ENCODE data around the gene SPATA2L. TPM values are rescaled to one million over a fixed set of nuclear protein-coding genes. Genes with fewer than 3 reads are reported as not detected.

SPATA2L gene
- total and polyA plus RNA-seq, 2 of the 13 experiments (the other 11 are each of a cell fraction or from before 2014, with no cell fraction given): 9.1 to 20.7 TPM

GRCh38 chr16:89695086-89695874 lies 6.2 kb downstream of the SPATA2L start (continued):
- TF ChIP-seq THAP9 (CRISPR knock-in tag; IDR thresholded peaks at IDR 0.05; ENCODE audit: borderline replicate concordance): peak; percentile 76; the same call in 1 of the 2 replicates
- TF ChIP-seq ZBTB37 (CRISPR knock-in tag; IDR thresholded peaks at IDR 0.05): peak; percentile 76; the same call in 1 of the 2 replicates
- peak; percentile 52; the same call in 1 of the 2 replicates for TF ChIP-seq ZSCAN25 (CRISPR knock-in tag; IDR thresholded peaks at IDR 0.05)
- no peak for TF ChIP-seq NR2C2 (CRISPR knock-in tag; IDR thresholded peaks at IDR 0.05; ENCODE audit: borderline replicate concordance)
- 0 out of 2 replicates have a peak, but pooled peaks have one; percentile 61 for TF ChIP-seq GLI4 (CRISPR knock-in tag; IDR thresholded peaks at IDR 0.05; ENCODE audit: borderline replicate concordance)
- TF ChIP-seq ZNF552 (CRISPR knock-in tag; IDR thresholded peaks at IDR 0.05; ENCODE audit: borderline replicate concordance): 0 out of 2 replicates have a peak, but pooled peaks have one; percentile 39
- TF ChIP-seq, protein P1, sequence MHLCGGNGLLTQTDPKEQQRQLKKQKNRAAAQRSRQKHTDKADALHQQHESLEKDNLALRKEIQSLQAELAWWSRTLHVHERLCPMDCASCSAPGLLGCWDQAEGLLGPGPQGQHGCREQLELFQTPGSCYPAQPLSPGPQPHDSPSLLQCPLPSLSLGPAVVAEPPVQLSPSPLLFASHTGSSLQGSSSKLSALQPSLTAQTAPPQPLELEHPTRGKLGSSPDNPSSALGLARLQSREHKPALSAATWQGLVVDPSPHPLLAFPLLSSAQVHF (CRISPR knock-in tag; IDR thresholded peaks at IDR 0.05): 0 out of 2 replicates have a peak, but pooled peaks have one; percentile 0
- TF ChIP-seq KLF11 (CRISPR knock-in tag; IDR thresholded peaks at IDR 0.05): 0 out of 2 replicates have a peak, but pooled peaks have one; percentile 26
- peak; percentile 84 for TF ChIP-seq ZNF788 (CRISPR knock-in tag; IDR thresholded peaks at IDR 0.05; ENCODE audit: borderline replicate concordance)
- peak; percentile 83 for TF ChIP-seq ZFY (CRISPR knock-in tag; IDR thresholded peaks at IDR 0.05)
- TF ChIP-seq, protein P2, sequence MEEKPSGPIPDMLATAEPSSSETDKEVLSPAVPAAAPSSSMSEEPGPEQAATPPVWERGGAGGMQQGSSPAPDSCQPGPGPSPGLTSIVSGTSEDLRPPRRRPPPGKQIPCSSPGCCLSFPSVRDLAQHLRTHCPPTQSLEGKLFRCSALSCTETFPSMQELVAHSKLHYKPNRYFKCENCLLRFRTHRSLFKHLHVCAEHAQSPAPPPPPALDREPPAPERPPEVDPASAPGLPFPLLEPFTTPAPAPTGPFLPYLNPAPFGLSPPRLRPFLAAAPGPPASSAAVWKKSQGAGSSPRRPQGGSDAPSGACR (CRISPR knock-in tag; IDR thresholded peaks at IDR 0.05): 0 out of 2 replicates have a peak, but pooled peaks have one; percentile 13
- no peak for TF ChIP-seq ZBTB44 (CRISPR knock-in tag; IDR thresholded peaks at IDR 0.05)
- peak; percentile 31; the same call in 1 of the 2 replicates for TF ChIP-seq DZIP1 (CRISPR knock-in tag; IDR thresholded peaks at IDR 0.05)
- peak; percentile 33; the same call in 1 of the 2 replicates for TF ChIP-seq GFI1 (CRISPR knock-in tag; IDR thresholded peaks at IDR 0.05; ENCODE audit: borderline replicate concordance)
